ENCODE data around the gene RNF121. TPM values are rescaled to one million over a fixed set of nuclear protein-coding genes. Genes with fewer than 3 reads are reported as not detected.

Gene RNF121
- total and polyA plus RNA-seq, 2 of the 8 experiments (the other 6 are each of a cell fraction or from before 2014, with no cell fraction given) = 39.7 to 51.6 TPM

DNA sequence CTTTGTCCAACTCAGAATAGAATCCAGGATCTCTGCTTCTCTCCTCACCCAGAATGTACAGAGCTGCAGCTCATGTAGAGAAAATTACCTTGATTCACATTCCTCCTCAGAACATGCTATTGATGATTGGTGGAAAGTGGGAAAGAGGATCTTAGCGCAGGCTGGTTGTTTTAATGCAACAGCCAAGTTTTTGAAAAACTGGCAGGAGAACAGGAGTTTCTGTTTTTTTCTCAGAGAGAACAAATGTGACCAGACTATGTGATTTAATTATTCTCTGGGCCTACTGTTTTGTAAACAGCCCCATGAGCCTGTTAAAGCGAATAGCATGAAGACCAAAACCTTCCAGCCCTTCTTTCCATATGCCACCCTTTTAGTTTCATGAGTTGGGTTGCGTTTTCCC is 50.8 kb downstream of the RNF121 start (continued):
- TF ChIP-seq, protein P1, sequence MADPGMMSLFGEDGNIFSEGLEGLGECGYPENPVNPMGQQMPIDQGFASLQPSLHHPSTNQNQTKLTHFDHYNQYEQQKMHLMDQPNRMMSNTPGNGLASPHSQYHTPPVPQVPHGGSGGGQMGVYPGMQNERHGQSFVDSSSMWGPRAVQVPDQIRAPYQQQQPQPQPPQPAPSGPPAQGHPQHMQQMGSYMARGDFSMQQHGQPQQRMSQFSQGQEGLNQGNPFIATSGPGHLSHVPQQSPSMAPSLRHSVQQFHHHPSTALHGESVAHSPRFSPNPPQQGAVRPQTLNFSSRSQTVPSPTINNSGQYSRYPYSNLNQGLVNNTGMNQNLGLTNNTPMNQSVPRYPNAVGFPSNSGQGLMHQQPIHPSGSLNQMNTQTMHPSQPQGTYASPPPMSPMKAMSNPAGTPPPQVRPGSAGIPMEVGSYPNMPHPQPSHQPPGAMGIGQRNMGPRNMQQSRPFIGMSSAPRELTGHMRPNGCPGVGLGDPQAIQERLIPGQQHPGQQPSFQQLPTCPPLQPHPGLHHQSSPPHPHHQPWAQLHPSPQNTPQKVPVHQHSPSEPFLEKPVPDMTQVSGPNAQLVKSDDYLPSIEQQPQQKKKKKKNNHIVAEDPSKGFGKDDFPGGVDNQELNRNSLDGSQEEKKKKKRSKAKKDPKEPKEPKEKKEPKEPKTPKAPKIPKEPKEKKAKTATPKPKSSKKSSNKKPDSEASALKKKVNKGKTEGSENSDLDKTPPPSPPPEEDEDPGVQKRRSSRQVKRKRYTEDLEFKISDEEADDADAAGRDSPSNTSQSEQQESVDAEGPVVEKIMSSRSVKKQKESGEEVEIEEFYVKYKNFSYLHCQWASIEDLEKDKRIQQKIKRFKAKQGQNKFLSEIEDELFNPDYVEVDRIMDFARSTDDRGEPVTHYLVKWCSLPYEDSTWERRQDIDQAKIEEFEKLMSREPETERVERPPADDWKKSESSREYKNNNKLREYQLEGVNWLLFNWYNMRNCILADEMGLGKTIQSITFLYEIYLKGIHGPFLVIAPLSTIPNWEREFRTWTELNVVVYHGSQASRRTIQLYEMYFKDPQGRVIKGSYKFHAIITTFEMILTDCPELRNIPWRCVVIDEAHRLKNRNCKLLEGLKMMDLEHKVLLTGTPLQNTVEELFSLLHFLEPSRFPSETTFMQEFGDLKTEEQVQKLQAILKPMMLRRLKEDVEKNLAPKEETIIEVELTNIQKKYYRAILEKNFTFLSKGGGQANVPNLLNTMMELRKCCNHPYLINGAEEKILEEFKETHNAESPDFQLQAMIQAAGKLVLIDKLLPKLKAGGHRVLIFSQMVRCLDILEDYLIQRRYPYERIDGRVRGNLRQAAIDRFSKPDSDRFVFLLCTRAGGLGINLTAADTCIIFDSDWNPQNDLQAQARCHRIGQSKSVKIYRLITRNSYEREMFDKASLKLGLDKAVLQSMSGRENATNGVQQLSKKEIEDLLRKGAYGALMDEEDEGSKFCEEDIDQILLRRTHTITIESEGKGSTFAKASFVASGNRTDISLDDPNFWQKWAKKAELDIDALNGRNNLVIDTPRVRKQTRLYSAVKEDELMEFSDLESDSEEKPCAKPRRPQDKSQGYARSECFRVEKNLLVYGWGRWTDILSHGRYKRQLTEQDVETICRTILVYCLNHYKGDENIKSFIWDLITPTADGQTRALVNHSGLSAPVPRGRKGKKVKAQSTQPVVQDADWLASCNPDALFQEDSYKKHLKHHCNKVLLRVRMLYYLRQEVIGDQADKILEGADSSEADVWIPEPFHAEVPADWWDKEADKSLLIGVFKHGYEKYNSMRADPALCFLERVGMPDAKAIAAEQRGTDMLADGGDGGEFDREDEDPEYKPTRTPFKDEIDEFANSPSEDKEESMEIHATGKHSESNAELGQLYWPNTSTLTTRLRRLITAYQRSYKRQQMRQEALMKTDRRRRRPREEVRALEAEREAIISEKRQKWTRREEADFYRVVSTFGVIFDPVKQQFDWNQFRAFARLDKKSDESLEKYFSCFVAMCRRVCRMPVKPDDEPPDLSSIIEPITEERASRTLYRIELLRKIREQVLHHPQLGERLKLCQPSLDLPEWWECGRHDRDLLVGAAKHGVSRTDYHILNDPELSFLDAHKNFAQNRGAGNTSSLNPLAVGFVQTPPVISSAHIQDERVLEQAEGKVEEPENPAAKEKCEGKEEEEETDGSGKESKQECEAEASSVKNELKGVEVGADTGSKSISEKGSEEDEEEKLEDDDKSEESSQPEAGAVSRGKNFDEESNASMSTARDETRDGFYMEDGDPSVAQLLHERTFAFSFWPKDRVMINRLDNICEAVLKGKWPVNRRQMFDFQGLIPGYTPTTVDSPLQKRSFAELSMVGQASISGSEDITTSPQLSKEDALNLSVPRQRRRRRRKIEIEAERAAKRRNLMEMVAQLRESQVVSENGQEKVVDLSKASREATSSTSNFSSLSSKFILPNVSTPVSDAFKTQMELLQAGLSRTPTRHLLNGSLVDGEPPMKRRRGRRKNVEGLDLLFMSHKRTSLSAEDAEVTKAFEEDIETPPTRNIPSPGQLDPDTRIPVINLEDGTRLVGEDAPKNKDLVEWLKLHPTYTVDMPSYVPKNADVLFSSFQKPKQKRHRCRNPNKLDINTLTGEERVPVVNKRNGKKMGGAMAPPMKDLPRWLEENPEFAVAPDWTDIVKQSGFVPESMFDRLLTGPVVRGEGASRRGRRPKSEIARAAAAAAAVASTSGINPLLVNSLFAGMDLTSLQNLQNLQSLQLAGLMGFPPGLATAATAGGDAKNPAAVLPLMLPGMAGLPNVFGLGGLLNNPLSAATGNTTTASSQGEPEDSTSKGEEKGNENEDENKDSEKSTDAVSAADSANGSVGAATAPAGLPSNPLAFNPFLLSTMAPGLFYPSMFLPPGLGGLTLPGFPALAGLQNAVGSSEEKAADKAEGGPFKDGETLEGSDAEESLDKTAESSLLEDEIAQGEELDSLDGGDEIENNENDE (IDR thresholded peaks at IDR 0.05; ENCODE audit: insufficient replicate concordance, low read length) = no peak
- no peak for TF ChIP-seq KDM1A (IDR thresholded peaks at IDR 0.05; ENCODE audit: borderline replicate concordance, low read length)
- no peak for TF ChIP-seq MAFK (IDR thresholded peaks at IDR 0.05; ENCODE audit: low read depth, low read length)
- no peak for TF ChIP-seq CBX8 (IDR thresholded peaks at IDR 0.05; ENCODE audit: borderline replicate concordance, low read depth, low read length)
- no peak for TF ChIP-seq BRCA1 (IDR thresholded peaks at IDR 0.05; ENCODE audit: low read depth, low read length)
- TF ChIP-seq, protein P2, sequence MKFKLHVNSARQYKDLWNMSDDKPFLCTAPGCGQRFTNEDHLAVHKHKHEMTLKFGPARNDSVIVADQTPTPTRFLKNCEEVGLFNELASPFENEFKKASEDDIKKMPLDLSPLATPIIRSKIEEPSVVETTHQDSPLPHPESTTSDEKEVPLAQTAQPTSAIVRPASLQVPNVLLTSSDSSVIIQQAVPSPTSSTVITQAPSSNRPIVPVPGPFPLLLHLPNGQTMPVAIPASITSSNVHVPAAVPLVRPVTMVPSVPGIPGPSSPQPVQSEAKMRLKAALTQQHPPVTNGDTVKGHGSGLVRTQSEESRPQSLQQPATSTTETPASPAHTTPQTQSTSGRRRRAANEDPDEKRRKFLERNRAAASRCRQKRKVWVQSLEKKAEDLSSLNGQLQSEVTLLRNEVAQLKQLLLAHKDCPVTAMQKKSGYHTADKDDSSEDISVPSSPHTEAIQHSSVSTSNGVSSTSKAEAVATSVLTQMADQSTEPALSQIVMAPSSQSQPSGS (IDR thresholded peaks at IDR 0.05; ENCODE audit: low read length) = no peak
- TF ChIP-seq CHD2 (IDR thresholded peaks at IDR 0.05; ENCODE audit: low read length) = no peak
- TF ChIP-seq TAF1 (IDR thresholded peaks at IDR 0.05; ENCODE audit: low read depth, low read length) = no peak
- TF ChIP-seq ZNF274 (IDR thresholded peaks at IDR 0.05; ENCODE audit: borderline replicate concordance, extremely low read depth, low read length) = no peak
- TF ChIP-seq EP300 (IDR thresholded peaks at IDR 0.05; ENCODE audit: borderline replicate concordance in 1 of 2, low read depth in 2 of 2, low read length in 2 of 2) = no peak

Measured in H1 (cell line).